Neuronal stem cell (in vitro differentiated cells): Measurements from ENCODE around the gene TCF15.
A peak's percentile ranks its signal among the peaks of the same experiment; 100 is the strongest.

Experiments
- DNase-seq: peaks from one replicate; pipeline ENCODE4 v3.0.0-alpha.2; 2013; ENCODE audit warnings: low spot score
- H2AFZ ChIP-seq: one replicate; pipeline ENCODE4 v1.6.1; 2013; ENCODE audit warnings: mild to moderate bottlenecking, low read length, inconsistent platforms
- H2AK5ac ChIP-seq: 2 replicates; pipeline ENCODE4 v1.6.1; 2013; ENCODE audit warnings: low read depth, mild to moderate bottlenecking, inconsistent platforms, low read length, moderate library complexity, mixed read lengths
- H2BK120ac ChIP-seq: 2 replicates; pipeline ENCODE4 v1.6.1; 2013; ENCODE audit warnings: low read depth, mild to moderate bottlenecking, inconsistent platforms, low read length, moderate library complexity, mixed read lengths
- H2BK12ac ChIP-seq: one replicate; pipeline ENCODE4 v1.6.1; 2013; ENCODE audit warnings: low read length, inconsistent platforms
- H2BK15ac ChIP-seq: 2 replicates; pipeline ENCODE4 v1.6.1; 2013; ENCODE audit warnings: mild to moderate bottlenecking, low read length, inconsistent platforms, mixed read lengths
- H2BK5ac ChIP-seq: one replicate; pipeline ENCODE4 v1.6.1; 2013; ENCODE audit warnings: inconsistent platforms, mild to moderate bottlenecking, low read length, moderate library complexity
- H3K14ac ChIP-seq: one replicate; pipeline ENCODE4 v1.6.1; 2013; ENCODE audit warnings: low read length, inconsistent platforms
- H3K18ac ChIP-seq: 2 replicates; pipeline ENCODE4 v1.6.1; 2013; ENCODE audit warnings: low read length, inconsistent platforms
- H3K23ac ChIP-seq: 2 replicates; pipeline ENCODE4 v1.6.1; 2013; ENCODE audit warnings: low read depth, mild to moderate bottlenecking, mixed read lengths, low read length, inconsistent platforms; ENCODE audit not compliant: poor library complexity
- H3K27ac ChIP-seq: replicated peaks from 3 replicates; pipeline ENCODE4 v1.5.1; 2013; ENCODE audit warnings: low read length, inconsistent platforms
- H3K27me3 ChIP-seq, 3 experiments: 2 replicates each; pipeline ENCODE4 v1.6.1; 2013; ENCODE audit warnings: low read length in 3 of 3, mild to moderate bottlenecking in 2 of 3, inconsistent platforms in 1 of 3, low read depth in 1 of 3, mixed read lengths in 1 of 3, moderate library complexity in 1 of 3; ENCODE audit not compliant: control insufficient read depth in 3 of 3, insufficient read depth in 3 of 3
- H3K36me3 ChIP-seq, 2 donors: replicated peaks in 1 of 2; 2 replicates each; pipeline ENCODE4 v1.6.1; 2013; ENCODE audit warnings: low read length in 2 of 2; ENCODE audit not compliant: control insufficient read depth in 2 of 2, insufficient read depth in 2 of 2
- H3K4ac ChIP-seq: 2 replicates; pipeline ENCODE4 v1.6.1; 2013; ENCODE audit warnings: inconsistent platforms, mild to moderate bottlenecking, low read length, moderate library complexity
- H3K4me1 ChIP-seq, 2 donors: 1 replicate in 1 of 2; 2 replicates in 1 of 2; pipeline ENCODE4 v1.6.1; 2013; ENCODE audit warnings: low read length in 2 of 2, low read depth in 1 of 2; ENCODE audit not compliant: control insufficient read depth in 2 of 2, insufficient read depth in 1 of 2
- H3K4me2 ChIP-seq: one replicate; pipeline ENCODE4 v1.6.1; 2013; ENCODE audit warnings: mild to moderate bottlenecking, low read length, inconsistent platforms; ENCODE audit not compliant: insufficient read depth, poor library complexity, severe bottlenecking
- H3K4me3 ChIP-seq, 2 donors: 2 replicates each; pipeline ENCODE4 v1.5.1; 2013; ENCODE audit warnings: low read length in 2 of 2, mild to moderate bottlenecking in 2 of 2, inconsistent platforms in 1 of 2, moderate library complexity in 1 of 2
- H3K79me1 ChIP-seq: one replicate; pipeline ENCODE4 v1.6.1; 2013; ENCODE audit warnings: low read depth, mild to moderate bottlenecking, inconsistent platforms, low read length, moderate library complexity
- H3K9ac ChIP-seq: one replicate; pipeline ENCODE4 v1.6.1; 2013; ENCODE audit warnings: mild to moderate bottlenecking, low read depth, low read length, inconsistent platforms; ENCODE audit not compliant: poor library complexity
- H3K9me3 ChIP-seq, 2 donors: replicated peaks in 1 of 2; 2 replicates each; pipeline versions ENCODE3 to v1.6.1; 2013; ENCODE audit warnings: low read length in 2 of 2, mild to moderate bottlenecking in 2 of 2, inconsistent platforms in 1 of 2, low read depth in 1 of 2, mixed read lengths in 1 of 2, moderate library complexity in 1 of 2; ENCODE audit not compliant: control insufficient read depth in 2 of 2, insufficient read depth in 1 of 2
- H4K8ac ChIP-seq: one replicate; pipeline ENCODE4 v1.6.1; 2013; ENCODE audit warnings: low read depth, mild to moderate bottlenecking, inconsistent platforms, low read length, moderate library complexity
- H4K91ac ChIP-seq: one replicate; pipeline ENCODE4 v1.6.1; 2013; ENCODE audit warnings: low read length, low read depth, mild to moderate bottlenecking, inconsistent platforms; ENCODE audit not compliant: poor library complexity
- WGBS, 2 donors: extraction: QIAGEN DNeasy Blood & Tissue Kit; methylation state at CpG; one replicate each; pipeline ENCODE4 v1.1.7; 2013; ENCODE audit warnings: missing lambda C conversion rate in 2 of 2, mixed read lengths in 1 of 2; ENCODE audit not compliant: insufficient read length in 2 of 2, insufficient replicate concordance in 1 of 2; ENCODE audit errors: extremely low coverage in 2 of 2; 5-methylcytosine and 5-hydroxymethylcytosine counted together

The TCF15 gene

DNA sequence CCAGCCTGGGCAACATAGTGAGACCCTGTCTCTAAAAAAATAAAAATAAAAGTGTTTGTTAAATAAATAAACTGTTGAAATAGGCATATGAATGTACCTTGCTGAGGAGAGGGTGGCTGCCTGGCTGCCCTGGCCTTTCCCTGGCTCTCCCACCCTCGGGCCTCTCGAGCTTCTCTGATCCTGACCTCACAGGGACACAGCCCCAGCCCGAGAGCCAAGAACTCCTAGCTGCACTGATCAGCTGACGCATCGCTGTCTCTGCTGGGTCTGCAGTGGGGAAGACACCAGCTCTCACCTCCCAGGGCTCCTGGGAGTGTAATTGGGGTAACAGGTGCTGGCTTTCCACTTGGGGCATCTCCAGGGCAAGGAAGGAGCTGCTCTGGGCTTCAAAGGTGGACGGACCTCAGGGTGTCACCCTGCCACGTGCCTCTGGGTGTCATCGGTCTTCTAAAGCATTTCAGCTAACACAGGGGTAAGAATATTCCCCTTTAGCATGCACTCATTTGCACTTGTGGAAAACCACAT, 6.9 kb downstream of the TCF15 start:
- no peak overlapping the region for H2BK5ac ChIP-seq
- H3K79me1 ChIP-seq, result no peaks in the 10 kb centered on the region
- DNase-seq, result no peak
- H2AFZ ChIP-seq, result no peak overlapping the region
- no peak overlapping the region for H3K4me3 ChIP-seq
- no peak overlapping the region for H3K4ac ChIP-seq
- no peak overlapping the region for H3K27ac ChIP-seq
- H3K36me3 ChIP-seq, result no peaks in the 10 kb centered on the region
- no peak overlapping the region for H2BK15ac ChIP-seq
- H3K23ac ChIP-seq, result no peak overlapping the region
- H2BK120ac ChIP-seq, result no peak overlapping the region
- H3K9ac ChIP-seq, result no peak overlapping the region
- peak overlapping the region; percentile 63 for H3K14ac ChIP-seq
- no peak overlapping the region for H4K91ac ChIP-seq
- H3K4me2 ChIP-seq, result no peak overlapping the region
- no peak overlapping the region for H2BK12ac ChIP-seq
- no CpG with 5 or more reads among the region's 8 CpGs for WGBS, 2 donors
- no peak overlapping the region for H2AK5ac ChIP-seq
- no peak overlapping the region for H3K18ac ChIP-seq
- H4K8ac ChIP-seq, result no peak overlapping the region
- H3K27me3 ChIP-seq, result peaks cover 0 to 49% (median 2%) of the 10 kb centered on the region in 3 experiments
- peaks cover 6% of the 10 kb centered on the region in 2 donors for H3K4me1 ChIP-seq
- H3K9me3 ChIP-seq, result no peaks in the 10 kb centered on the region

DNA sequence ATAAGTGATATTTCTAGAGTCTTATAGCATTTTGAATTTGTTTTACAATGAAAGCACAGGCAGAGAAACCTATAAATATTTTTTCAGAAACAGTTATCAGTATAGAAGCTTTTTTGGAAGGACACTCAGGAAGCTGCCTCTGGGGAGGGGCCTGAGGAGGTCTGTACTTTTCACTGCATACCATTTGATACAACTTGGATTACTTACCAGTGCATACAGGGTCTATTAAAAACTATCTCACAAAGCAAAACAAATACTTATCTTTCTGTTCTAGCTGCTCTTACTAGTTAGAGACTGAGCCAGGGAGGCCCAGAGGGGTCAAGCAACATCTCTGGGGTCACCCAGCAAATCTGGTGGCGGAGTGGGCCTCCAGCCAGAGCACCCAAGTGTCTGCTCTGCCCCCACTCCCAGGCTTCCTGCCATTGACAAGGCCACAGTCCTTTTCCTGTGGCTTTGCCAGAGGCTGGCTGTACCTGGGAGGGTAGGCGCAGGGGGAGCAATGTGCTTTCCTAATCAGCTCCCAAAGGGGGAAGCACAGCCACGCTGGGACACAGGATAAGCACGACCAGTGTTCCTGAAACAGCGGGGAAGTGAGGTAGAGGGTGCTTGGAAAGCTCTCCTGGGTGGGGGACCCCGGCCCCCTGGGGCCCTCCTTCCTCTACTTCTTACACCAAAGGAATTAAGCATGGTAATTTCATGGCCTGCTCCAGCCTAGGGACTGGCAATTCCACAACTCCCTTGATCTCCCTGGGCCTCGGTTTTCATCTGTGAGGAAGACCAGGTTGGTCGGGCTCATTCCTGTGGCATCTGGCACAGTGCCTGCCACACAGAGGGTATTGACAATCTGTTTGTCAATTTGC, 7.8 kb downstream of the TCF15 start:
- DNase-seq, result no peak
- Histone ChIP-seq H4K91ac (no peak overlapping the region), H3K27ac (no peak overlapping the region)

DNA sequence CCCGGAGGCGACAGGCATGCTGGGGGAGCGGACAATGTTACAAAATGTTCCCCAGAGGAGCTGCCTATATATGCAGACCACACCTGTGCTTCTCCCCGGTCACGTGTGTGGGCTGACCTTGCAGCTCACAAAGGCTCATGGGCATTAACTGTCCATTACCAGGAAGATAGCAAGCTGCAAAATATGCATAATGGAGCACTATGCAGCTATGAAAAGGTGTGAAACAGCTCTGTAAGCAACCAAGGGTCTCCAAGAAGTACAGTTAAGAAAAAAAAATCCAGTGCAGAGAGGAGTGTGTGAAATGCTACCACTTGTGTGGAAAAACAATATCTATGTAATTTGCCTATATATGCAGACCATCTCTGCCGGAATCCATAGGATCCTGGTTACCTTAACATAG, 9.4 kb downstream of the TCF15 start:
- Histone ChIP-seq H3K14ac (no peak overlapping the region), H3K4ac (no peak overlapping the region), H3K79me1 (no peaks in the 10 kb centered on the region), H2BK12ac (no peak overlapping the region), H3K23ac (no peak overlapping the region), H3K18ac (no peak overlapping the region), H3K36me3 (no peaks in the 10 kb centered on the region), H3K4me2 (no peak overlapping the region), H2BK15ac (no peak overlapping the region), H4K8ac (no peak overlapping the region), H3K9ac (no peak overlapping the region), H3K27me3 (peaks cover 0 to 27% (median 2%) of the 10 kb centered on the region in 3 experiments), H2AFZ (no peak overlapping the region), H2BK120ac (no peak overlapping the region), H4K91ac (no peak overlapping the region), H2BK5ac (no peak overlapping the region), H3K4me3 (no peak overlapping the region), H2AK5ac (no peak overlapping the region), H3K9me3 (no peaks in the 10 kb centered on the region), H3K4me1 (peaks cover 4 to 6% of the 10 kb centered on the region in 2 donors), H3K27ac (no peak overlapping the region)
- WGBS, 2 donors, result no CpG with 5 or more reads among the region's 6 CpGs
- DNase-seq, result no peak

More for the DNA sequence above, 7.8 kb downstream of the TCF15 start:
- no peak overlapping the region for H2BK12ac ChIP-seq
- no CpG with 5 or more reads among the region's 8 CpGs for WGBS, 2 donors
- H3K4me3 ChIP-seq, result no peak overlapping the region
- H3K36me3 ChIP-seq, result no peaks in the 10 kb centered on the region
- no peak overlapping the region for H2AFZ ChIP-seq
- H3K4me1 ChIP-seq, result peaks cover 4 to 6% of the 10 kb centered on the region in 2 donors
- no peak overlapping the region for H2BK120ac ChIP-seq
- H3K23ac ChIP-seq, result no peak overlapping the region
- H3K9ac ChIP-seq, result no peak overlapping the region
- no peak overlapping the region for H2BK15ac ChIP-seq
- no peaks in the 10 kb centered on the region for H3K9me3 ChIP-seq
- no peak overlapping the region for H4K8ac ChIP-seq
- no peak overlapping the region for H2BK5ac ChIP-seq
- no peaks in the 10 kb centered on the region for H3K79me1 ChIP-seq
- H3K18ac ChIP-seq, result no peak overlapping the region
- H3K14ac ChIP-seq, result no peak overlapping the region
- H3K4ac ChIP-seq, result no peak overlapping the region
- H2AK5ac ChIP-seq, result no peak overlapping the region
- H3K27me3 ChIP-seq, result peaks cover 0 to 41% (median 2%) of the 10 kb centered on the region in 3 experiments
- H3K4me2 ChIP-seq, result no peak overlapping the region

- Histone ChIP-seq H3K9me3 (no peaks in the 10 kb centered on the region), H3K36me3 (no peaks in the 10 kb centered on the region), H2AFZ (no peak overlapping the region), H3K4me2 (no peak overlapping the region), H3K4ac (no peak overlapping the region), H3K27me3 (peaks cover 0 to 22% (median 2%) of the 10 kb centered on the region in 3 experiments), H2BK5ac (no peak overlapping the region), H3K14ac (no peak overlapping the region), H3K27ac (no peak overlapping the region), H2AK5ac (no peak overlapping the region), H2BK12ac (no peak overlapping the region), H3K23ac (no peak overlapping the region), H2BK120ac (no peak overlapping the region), H3K79me1 (no peaks in the 10 kb centered on the region), H3K9ac (no peak overlapping the region), H4K91ac (no peak overlapping the region), H3K4me1 (peaks cover 1 to 6% of the 10 kb centered on the region in 2 donors), H3K18ac (no peak overlapping the region), H3K4me3 (no peak overlapping the region), H2BK15ac (no peak overlapping the region), H4K8ac (no peak overlapping the region)
- no CpG with 5 or more reads among the region's 2 CpGs for whole genome bisulfite sequencing, 2 donors
- DNase-seq, result no peak
Observed at GRCh38 chr20:600141-600540, 10.0 kb downstream of the TCF15 start.
